ENCODE measurements around the gene ASL.
A peak's percentile ranks its signal among the peaks of the same experiment; 100 is the strongest.
"Not testable (repeated sequence)": the region's sequence is repeated elsewhere in the genome, so short reads cannot be mapped to it uniquely, and the experiment has no call there.

ASL gene

GRCh38 chr7:66070222-66070621, 5.4 kb upstream of the ASL start:
- no peaks in the 10 kb centered on the region for H3K27me3 ChIP-seq (replicated peaks)
- no peaks in the 10 kb centered on the region for H3K36me3 ChIP-seq (replicated peaks)
- no peak overlapping the region for H3K4me3 ChIP-seq (ENCODE audit: low read depth, low read length)
- DNase-seq = no peak
- no peak for TF ChIP-seq CTCF (IDR thresholded peaks at IDR 0.05; ENCODE audit: low read depth, low read length, missing control alignments)
- H3K27ac ChIP-seq = no peak overlapping the region
- in situ Hi-C loops (cut with HindIII; ENCODE audit: low pct_ligation_motif_present, low sequenced_read_pairs) = no loop called here

GRCh38 chr7:66072208-66072607, 3.4 kb upstream of the ASL start:
- TF ChIP-seq CTCF (IDR thresholded peaks at IDR 0.05; ENCODE audit: low read depth, low read length, missing control alignments) = peak; percentile 4
- H3K4me3 ChIP-seq (ENCODE audit: low read depth, low read length); H3K27ac ChIP-seq; in situ Hi-C loops (cut with HindIII; ENCODE audit: low pct_ligation_motif_present, low sequenced_read_pairs); H3K36me3 ChIP-seq (replicated peaks); H3K27me3 ChIP-seq (replicated peaks); DNase-seq: not testable (repeated sequence)

- H3K27ac ChIP-seq = no peak overlapping the region
- H3K4me3 ChIP-seq (ENCODE audit: low read depth, low read length) = peak overlapping the region; percentile 90
- H3K36me3 ChIP-seq (replicated peaks) = no peaks in the 10 kb centered on the region
- TF ChIP-seq CTCF (IDR thresholded peaks at IDR 0.05; ENCODE audit: low read depth, low read length, missing control alignments) = no peak
- DNase-seq = no peak
- in situ Hi-C loops (cut with HindIII; ENCODE audit: low pct_ligation_motif_present, low sequenced_read_pairs) = no loop called here
- H3K27me3 ChIP-seq (replicated peaks) = no peaks in the 10 kb centered on the region
These were observed 1.1 kb downstream of the ASL start for GRCh38 chr7:66076462-66077329.

GRCh38 chr7:66078067-66078466, 2.4 kb downstream of the ASL start:
- in situ Hi-C loops (cut with HindIII; ENCODE audit: low pct_ligation_motif_present, low sequenced_read_pairs) = no loop called here
- Histone ChIP-seq H3K36me3 (replicated peaks) (peaks cover 5% of the 10 kb centered on the region), H3K27me3 (replicated peaks) (no peaks in the 10 kb centered on the region), H3K4me3 (ENCODE audit: low read depth, low read length) (no peak overlapping the region), H3K27ac (no peak overlapping the region)
- TF ChIP-seq CTCF (IDR thresholded peaks at IDR 0.05; ENCODE audit: low read depth, low read length, missing control alignments) = no peak
- DNase-seq = no peak

GRCh38 chr7:66082083-66082482, 6.5 kb downstream of the ASL start:
- Histone ChIP-seq H3K27me3 (replicated peaks) (no peaks in the 10 kb centered on the region), H3K4me3 (ENCODE audit: low read depth, low read length) (no peak overlapping the region), H3K27ac (no peak overlapping the region), H3K36me3 (replicated peaks) (peaks cover 11% of the 10 kb centered on the region)
- no peak for TF ChIP-seq CTCF (IDR thresholded peaks at IDR 0.05; ENCODE audit: low read depth, low read length, missing control alignments)
- in situ Hi-C loops (cut with HindIII; ENCODE audit: low pct_ligation_motif_present, low sequenced_read_pairs) = no loop called here
- no peak for DNase-seq
